GM21723 (cell line): Measurements from ENCODE around the gene SCP2.

Experiments used
- ATAC-seq: cut with Tn5 transposase; IDR thresholded peaks from one replicate; pipeline ENCODE4 v1.9.1; 2021; ENCODE audit warnings: mild to moderate bottlenecking, moderate library complexity; ENCODE audit not compliant: unreplicated experiment

SCP2 gene

GRCh38 chr1:53079251-53079650 is 152.2 kb downstream of the SCP2 start:
- no peak for ATAC-seq

GRCh38 chr1:53080041-53080440 is 153.0 kb downstream of the SCP2 start:
- ATAC-seq = no peak

GRCh38 chr1:53080769-53081168 is 153.7 kb downstream of the SCP2 start:
- ATAC-seq = no peak

- no peak for ATAC-seq
Observed at GRCh38 chr1:53081384-53082066, 154.4 kb downstream of the SCP2 start.

GRCh38 chr1:53082826-53083455 is 155.9 kb downstream of the SCP2 start:
- no peak for ATAC-seq

- ATAC-seq = no peak
Observed at GRCh38 chr1:53083636-53084588, 156.8 kb downstream of the SCP2 start.

- no peak for ATAC-seq
Observed at GRCh38 chr1:53084589-53084971, 157.5 kb downstream of the SCP2 start.

- no peak for ATAC-seq
Observed at GRCh38 chr1:53085405-53085804, 158.3 kb downstream of the SCP2 start.

- ATAC-seq = no peak
Observed at GRCh38 chr1:53086491-53087070, 159.5 kb downstream of the SCP2 start.

GRCh38 chr1:53087332-53088285 is 160.5 kb downstream of the SCP2 start:
- no peak for ATAC-seq

- no peak for ATAC-seq
Observed at GRCh38 chr1:53088616-53089300, 161.7 kb downstream of the SCP2 start.

- ATAC-seq = no peak
Observed at GRCh38 chr1:53089478-53090226, 162.6 kb downstream of the SCP2 start.

GRCh38 chr1:53090227-53091147 is 163.4 kb downstream of the SCP2 start:
- ATAC-seq = no peak

GRCh38 chr1:53091841-53092645 is 165.0 kb downstream of the SCP2 start:
- ATAC-seq = no peak

GRCh38 chr1:53092659-53093450 is 165.8 kb downstream of the SCP2 start:
- no peak for ATAC-seq

- ATAC-seq = no peak
Observed at GRCh38 chr1:53093451-53093754, 166.3 kb downstream of the SCP2 start.
